Activated gamma-delta T cell (primary cell): ENCODE measurements around the gene RNMT.
"Not testable (repeated sequence)": the region's sequence is repeated elsewhere in the genome, so short reads cannot be mapped to it uniquely, and the experiment has no call there.

Experiments used
- DNase-seq: peaks from one replicate; lab custom pipeline; 2025; lab: John Stamatoyannopoulos, UW
- total RNA-seq, 2 donors: gene quantifications; one replicate each; lab custom pipeline; 2026; lab: John Stamatoyannopoulos, UW

RNMT gene
- total RNA-seq = 99.9 to 111 reads per million in 2 donors

- DNase-seq = peak; percentile 91
Measured at GRCh38 chr18:13726232-13726971, at the start of gene RNMT, which contains the start of gene FAM210A. TSS of gene RNMT (plus strand) at chr18:13726673. CDS start at chr18:13731518, 4,845 bp downstream. TSS of gene FAM210A (minus strand) at chr18:13726558. CDS start at chr18:13682077, 44,481 bp downstream.

GRCh38 chr18:13677350-13677749 lies 49.1 kb upstream of the RNMT start:
- DNase-seq = not testable (repeated sequence)

GRCh38 chr18:13680612-13681011 lies 45.9 kb upstream of the RNMT start:
- no peak for DNase-seq

GRCh38 chr18:13681701-13682100 lies 44.8 kb upstream of the RNMT start:
- no peak for DNase-seq

- no peak for DNase-seq
Measured at GRCh38 chr18:13684546-13684945, 41.9 kb upstream of the RNMT start.

- DNase-seq = no peak
Measured at GRCh38 chr18:13688191-13689136, 38.0 kb upstream of the RNMT start.

- not testable (repeated sequence) for DNase-seq
Measured at GRCh38 chr18:13690060-13690459, 36.4 kb upstream of the RNMT start.

GRCh38 chr18:13695337-13695736 lies 31.1 kb upstream of the RNMT start:
- not testable (repeated sequence) for DNase-seq

GRCh38 chr18:13696961-13697360 lies 29.5 kb upstream of the RNMT start:
- DNase-seq = no peak

GRCh38 chr18:13700153-13700552 lies 26.3 kb upstream of the RNMT start:
- DNase-seq = no peak

- no peak for DNase-seq
Measured at GRCh38 chr18:13703899-13704298, 22.6 kb upstream of the RNMT start.

- DNase-seq = no peak
Measured at GRCh38 chr18:13710414-13710831, 16.1 kb upstream of the RNMT start.

GRCh38 chr18:13712400-13713131 lies 13.9 kb upstream of the RNMT start:
- DNase-seq = no peak

- DNase-seq = no peak
Measured at GRCh38 chr18:13713455-13714055, 12.9 kb upstream of the RNMT start.

GRCh38 chr18:13715330-13715729 lies 11.1 kb upstream of the RNMT start:
- DNase-seq = no peak

GRCh38 chr18:13716916-13717315 lies 9.6 kb upstream of the RNMT start:
- no peak for DNase-seq

GRCh38 chr18:13720123-13720522 lies 6.3 kb upstream of the RNMT start:
- DNase-seq = no peak

GRCh38 chr18:13720847-13721246 lies 5.6 kb upstream of the RNMT start:
- DNase-seq = no peak

- DNase-seq = no peak
Measured at GRCh38 chr18:13725566-13726231, 774 bp upstream of the RNMT start.

- peak; percentile 14 for DNase-seq
Measured at GRCh38 chr18:13726972-13727331, 479 bp downstream of the RNMT start.

- DNase-seq = no peak
Measured at GRCh38 chr18:13730481-13730880, 4.0 kb downstream of the RNMT start.
